GDM1 (cell line): Measurements from ENCODE around the gene VTN.
A peak's percentile ranks its signal among the peaks of the same experiment; 100 is the strongest.

Experiments
- DNase-seq: peaks from one replicate; lab custom pipeline; 2025; lab: John Stamatoyannopoulos, UW

Gene VTN

GRCh38 chr17:28370035-28370743 lies at the start of gene VTN:
Gene VTN, minus strand, starts transcription at chr17:28370307. Its CDS starts 104 bp downstream, at chr17:28370203.
- DNase-seq = no peak

DNA sequence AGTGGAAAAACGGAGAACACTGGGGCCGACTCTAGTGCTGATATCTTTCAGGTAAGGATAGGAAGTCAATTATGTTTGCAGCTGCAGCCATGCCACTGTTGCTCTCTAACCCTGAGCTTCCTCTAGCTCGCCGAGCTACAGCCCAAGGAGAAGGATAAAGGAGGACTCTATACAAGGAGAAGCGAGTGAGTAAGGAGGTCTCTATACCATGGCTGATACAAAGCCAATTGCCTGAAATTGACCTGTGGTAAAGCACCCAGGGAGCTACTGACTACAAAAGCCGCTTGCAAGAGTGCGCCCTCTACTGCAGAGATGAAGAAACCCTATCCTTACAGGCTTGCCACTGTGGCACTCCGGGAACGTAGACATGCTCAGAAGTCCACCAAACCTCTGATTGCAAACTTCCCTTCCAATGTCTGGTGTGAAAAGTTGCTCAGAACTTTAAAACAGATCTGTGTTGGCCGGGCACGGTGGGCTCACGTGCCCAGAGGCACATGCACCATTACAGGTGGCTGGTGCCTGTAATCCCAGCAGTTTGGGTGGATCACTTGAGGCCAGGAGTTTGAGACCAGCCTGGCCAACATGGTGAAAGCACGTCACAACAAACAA lies 46.7 kb upstream of the VTN start:
- peak; percentile 38 for DNase-seq

DNA sequence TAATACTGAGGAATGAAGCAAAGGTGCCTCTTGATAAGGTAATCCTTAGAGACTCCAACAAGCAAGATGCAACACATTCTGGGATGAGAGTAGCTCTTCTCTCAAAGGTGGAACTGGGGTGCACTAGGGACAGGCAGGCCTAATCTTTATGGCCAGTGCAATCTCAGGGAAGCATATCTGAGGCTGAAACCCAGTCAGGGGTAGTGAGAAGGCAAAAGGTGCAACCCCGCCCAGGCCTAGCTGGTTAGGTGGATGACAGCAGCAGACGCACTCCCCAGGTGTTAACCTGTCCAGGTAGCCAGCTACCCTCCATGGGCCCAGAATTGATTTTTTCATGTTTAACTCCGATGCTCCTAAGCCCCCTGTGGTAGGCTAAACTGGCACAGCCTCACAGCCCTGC lies 45.8 kb upstream of the VTN start:
- DNase-seq = no peak

GRCh38 chr17:28413804-28414203 lies 43.7 kb upstream of the VTN start:
- DNase-seq = no peak

DNA sequence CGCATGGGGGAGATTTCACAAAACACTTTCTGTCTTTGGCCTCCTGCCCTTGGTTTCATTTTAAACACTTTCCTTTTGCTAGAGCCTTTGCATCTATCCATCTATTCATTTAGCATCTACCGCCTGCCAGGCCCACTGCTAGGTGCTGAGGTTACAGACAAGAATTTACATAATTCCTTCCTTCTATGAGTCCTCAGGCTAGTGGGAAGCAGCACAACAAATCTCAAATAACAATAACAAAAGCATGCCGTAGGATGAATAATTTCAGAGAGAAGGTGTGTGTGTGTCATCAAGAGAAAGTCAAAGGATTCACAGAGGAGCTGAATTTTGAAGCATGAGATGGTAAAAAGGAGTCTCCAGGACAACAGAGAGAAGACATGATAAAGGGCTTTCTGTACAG lies 42.0 kb upstream of the VTN start:
- DNase-seq = no peak

GRCh38 chr17:28407974-28408306 lies 37.8 kb upstream of the VTN start:
- DNase-seq = no peak

- no peak for DNase-seq
Measured at GRCh38 chr17:28407130-28407973, 37.2 kb upstream of the VTN start.

DNA sequence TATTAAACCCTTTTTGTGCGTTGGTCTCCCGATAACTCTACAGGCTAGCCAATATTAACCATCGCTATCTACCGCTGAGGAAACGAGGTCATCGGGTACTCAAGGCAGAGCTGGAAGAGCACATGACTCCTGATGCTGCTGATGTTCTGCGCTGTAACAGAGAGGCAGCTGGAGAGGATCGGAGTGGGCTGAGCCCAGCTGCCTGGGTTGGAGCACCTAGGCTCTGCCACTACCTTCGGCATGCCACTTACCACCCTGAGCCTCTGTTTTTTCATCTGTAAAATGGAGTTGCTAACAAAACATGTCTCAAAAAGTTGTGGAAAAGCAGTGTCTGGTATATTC lies 36.3 kb upstream of the VTN start:
- no peak for DNase-seq

- no peak for DNase-seq
Measured at GRCh38 chr17:28405632-28406472, 35.7 kb upstream of the VTN start, which contains the start of gene SLC46A1. Gene SLC46A1, minus strand, starts transcription at chr17:28406212. Its CDS starts 98 bp downstream, at chr17:28406114.

GRCh38 chr17:28404812-28405570 lies 34.9 kb upstream of the VTN start:
- DNase-seq = no peak

GRCh38 chr17:28404461-28404811 lies 34.3 kb upstream of the VTN start:
- DNase-seq = no peak

- DNase-seq = no peak
Measured at GRCh38 chr17:28404007-28404406, 33.9 kb upstream of the VTN start.

GRCh38 chr17:28402844-28403243 lies 32.7 kb upstream of the VTN start:
- DNase-seq = no peak

GRCh38 chr17:28402224-28402630 lies 32.1 kb upstream of the VTN start:
- DNase-seq = no peak

DNA sequence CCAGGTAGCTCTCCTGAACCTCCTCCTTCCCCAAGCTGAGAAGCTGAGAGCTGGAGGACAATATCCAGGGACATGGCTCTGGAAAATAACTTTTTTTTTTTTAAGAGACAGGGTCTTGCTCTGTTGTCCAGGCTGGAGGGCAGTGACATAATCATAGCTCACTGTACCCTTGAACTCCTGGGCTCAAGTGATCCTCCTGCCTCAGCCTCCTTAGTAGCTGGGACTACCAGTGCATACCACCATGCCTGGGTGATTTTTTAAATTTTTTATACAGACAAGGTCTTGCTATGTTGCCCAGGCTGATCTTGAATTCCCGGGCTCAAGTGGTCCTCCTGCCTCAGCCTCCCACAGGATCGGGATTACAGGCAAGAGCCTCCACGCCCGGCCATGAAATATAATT lies 29.7 kb upstream of the VTN start:
- DNase-seq = no peak

DNA sequence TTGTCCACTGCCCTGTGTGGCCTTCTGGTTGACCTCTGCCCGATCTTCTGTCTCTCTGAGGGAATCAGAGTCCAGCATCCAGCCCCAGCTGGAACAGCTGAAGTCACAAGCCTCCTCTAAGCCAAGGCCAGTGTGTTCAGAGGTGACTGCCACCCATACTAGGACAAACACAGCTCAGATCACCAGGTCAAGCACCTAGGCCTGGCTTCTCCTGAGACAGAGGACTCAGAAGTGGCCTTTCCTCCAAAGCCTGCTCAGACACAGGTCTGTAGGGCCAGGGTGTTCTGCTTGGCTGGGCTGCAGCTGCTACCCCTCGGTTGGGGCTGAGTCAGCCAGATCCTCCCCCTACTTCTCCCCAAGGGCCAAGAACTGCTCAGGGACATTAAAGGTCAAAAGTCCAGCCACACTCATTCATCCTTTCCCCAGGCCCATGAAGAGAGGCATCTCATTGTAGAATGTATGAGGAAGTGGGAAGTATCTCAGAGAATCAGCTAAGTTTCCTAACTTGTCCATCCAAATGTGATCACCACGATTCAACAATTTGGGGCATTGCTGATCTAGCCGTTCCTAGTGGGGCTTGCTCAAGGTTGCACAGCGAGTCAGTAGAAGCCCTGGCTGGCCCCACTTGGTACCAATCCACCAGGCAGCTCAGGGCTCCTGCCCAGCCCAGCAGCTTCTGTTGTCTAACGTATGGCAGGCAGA lies 28.3 kb upstream of the VTN start:
- DNase-seq = no peak

- no peak for DNase-seq
Measured at GRCh38 chr17:28397687-28398279, 27.7 kb upstream of the VTN start.

- DNase-seq = no peak
Measured at GRCh38 chr17:28397275-28397674, 27.2 kb upstream of the VTN start.

GRCh38 chr17:28396635-28397239 lies 26.6 kb upstream of the VTN start:
- DNase-seq = peak; percentile 39

DNA sequence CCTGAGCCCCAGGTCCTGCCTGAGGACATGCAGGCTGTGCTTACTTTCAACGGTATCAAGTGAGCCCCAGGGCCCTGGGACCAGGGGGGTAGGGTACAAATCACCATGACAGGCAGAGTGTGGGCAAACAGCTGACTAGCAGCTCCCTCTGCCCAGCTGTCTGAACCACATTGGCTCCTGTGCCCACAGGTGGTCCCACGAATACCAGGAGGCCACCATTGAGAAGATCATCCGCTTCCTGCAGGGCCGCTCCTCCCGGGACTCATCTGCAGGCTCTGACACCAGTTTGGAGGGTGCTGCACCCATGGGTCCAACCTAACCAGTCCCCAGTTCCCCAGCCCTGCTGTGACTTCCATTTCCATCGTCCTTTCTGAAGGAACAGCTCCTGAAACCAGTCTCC lies 25.9 kb upstream of the VTN start:
- no peak for DNase-seq
